DOHH2 (cell line): Measurements from ENCODE around the gene HNRNPUL1.

Experiments
- CTCF ChIP-seq: fragments of 200-600 bp; sonication (generic); IDR thresholded peaks from one replicate; pipeline ENCODE4 v1.5.1; 2014; ENCODE audit warnings: antibody characterized with exemption, mild to moderate bottlenecking, low read depth, low read length; ENCODE audit not compliant: poor library complexity, severe bottlenecking
- EZH2phosphoT487 ChIP-seq: fragments of 200-600 bp; sonication (generic); IDR thresholded peaks from 2 replicates; pipeline ENCODE4 v1.6.1; 2017; ENCODE audit warnings: borderline replicate concordance, mild to moderate bottlenecking, antibody characterized with exemption, low read length, moderate library complexity, mixed read lengths

DNA sequence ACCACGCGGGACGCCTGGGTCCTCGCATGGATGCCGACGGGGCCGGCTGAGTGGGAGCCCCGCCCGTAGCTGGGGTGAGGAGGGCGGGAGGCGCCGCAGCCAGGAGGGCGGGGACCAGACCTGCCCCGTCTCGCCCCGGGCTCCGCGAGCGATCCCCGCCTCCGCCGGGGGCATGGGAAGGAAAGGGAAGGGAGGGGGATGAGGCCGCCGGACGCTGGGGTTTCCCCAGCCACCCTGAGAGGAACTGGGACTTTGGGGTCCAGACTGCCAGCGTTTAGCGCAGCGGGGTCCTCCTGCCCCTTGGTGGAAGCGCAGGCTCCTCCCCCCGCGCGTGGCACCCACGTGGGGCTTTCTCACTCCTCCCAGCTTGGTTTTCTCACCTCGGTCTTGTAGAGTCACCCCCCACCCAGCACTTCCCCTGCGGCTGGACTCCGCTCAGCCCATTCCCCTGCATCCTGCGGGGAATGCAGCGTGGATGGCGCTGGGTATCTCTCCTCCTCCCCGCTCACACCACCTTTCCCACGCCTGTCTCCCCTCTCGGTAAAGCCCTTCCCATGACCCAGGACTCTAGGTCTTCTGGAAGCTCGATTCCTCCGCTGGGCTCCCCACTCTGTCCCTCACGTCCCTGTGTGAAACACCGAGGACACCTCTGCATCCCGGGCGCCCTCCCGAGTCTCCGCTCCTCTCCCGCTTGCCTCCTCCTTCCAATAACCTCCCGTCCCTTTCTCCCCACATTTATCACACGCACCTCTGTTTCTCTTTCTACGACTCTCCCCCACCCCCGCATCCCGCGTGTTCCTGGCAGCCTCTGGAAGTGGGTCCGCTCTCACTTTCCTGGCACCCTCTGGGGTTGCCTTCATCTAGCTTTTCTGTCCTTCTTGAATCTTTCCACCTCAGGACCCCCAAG lies 87.4 kb downstream of the HNRNPUL1 start:
- no peak for TF ChIP-seq CTCF
- TF ChIP-seq EZH2phosphoT487 = no peak
